Activated CD8-positive, alpha-beta T cell treated with anti-CD3 and anti-CD28 coated beads for 36 hours (primary cell): Measurements from ENCODE around the gene CNTLN. TPM values are rescaled to one million over a fixed set of nuclear protein-coding genes. Genes with fewer than 3 reads are reported as not detected.

Experiments
- ATAC-seq: fragments of 200-7000 bp; cut with Tn5 transposase; one replicate; pipeline ENCODE4 v1.10.0; 2021; ENCODE audit warnings: mild to moderate bottlenecking, moderate library complexity
- CTCF ChIA-PET: fragments of 350-600 bp; sonication (Branson Sonifier 250); formaldehyde crosslinking; loops from one replicate; lab custom pipeline; 2021; ENCODE audit warnings: antibody characterized with exemption; lab: Charles Lee
- POLR2A ChIA-PET: fragments of 350-600 bp; sonication (Branson Sonifier 250); formaldehyde crosslinking; loops from one replicate; lab custom pipeline; 2021; ENCODE audit warnings: antibody characterized with exemption; lab: Charles Lee
- DNase-seq: peaks from one replicate; pipeline ENCODE4 v3.0.0-alpha.2; 2020
- H3K27ac Mint-ChIP-seq: one replicate; pipeline ENCODE4 v1.8.0; 2021; ENCODE audit warnings: mild to moderate bottlenecking, mixed read lengths
- H3K27me3 Mint-ChIP-seq: one replicate; pipeline ENCODE4 v1.8.0; 2021; ENCODE audit warnings: mixed read lengths
- H3K36me3 Mint-ChIP-seq: one replicate; pipeline ENCODE4 v1.8.0; 2021; ENCODE audit warnings: low read depth, mixed read lengths
- H3K4me1 Mint-ChIP-seq: one replicate; pipeline ENCODE4 v1.8.0; 2021; ENCODE audit warnings: low read depth, mixed read lengths
- H3K4me3 Mint-ChIP-seq: one replicate; pipeline ENCODE4 v1.8.0; 2021; ENCODE audit warnings: mild to moderate bottlenecking, moderate library complexity, mixed read lengths
- H3K9me3 Mint-ChIP-seq: one replicate; pipeline ENCODE4 v1.8.0; 2021; ENCODE audit warnings: mixed read lengths
- CTCF ChIP-seq: fragments of 200-600 bp; IDR thresholded peaks from one replicate; pipeline ENCODE4 v1.8.0; 2022; ENCODE audit warnings: antibody characterized with exemption, mild to moderate bottlenecking
- intact Hi-C: fragments of 100-400 bp; cut with micrococcal nuclease; formaldehyde crosslinking; loops from one replicate; pipeline ENCODE4 v1.10.0; 2022
- total RNA-seq, 2 experiments: library from RNA; stranded (reverse); gene quantifications; one replicate each; pipeline ENCODE4 v1.2.3, GENCODE V29; 2021

The CNTLN gene
- under 1 TPM; 0.40 to 0.43 TPM for total RNA-seq

DNA sequence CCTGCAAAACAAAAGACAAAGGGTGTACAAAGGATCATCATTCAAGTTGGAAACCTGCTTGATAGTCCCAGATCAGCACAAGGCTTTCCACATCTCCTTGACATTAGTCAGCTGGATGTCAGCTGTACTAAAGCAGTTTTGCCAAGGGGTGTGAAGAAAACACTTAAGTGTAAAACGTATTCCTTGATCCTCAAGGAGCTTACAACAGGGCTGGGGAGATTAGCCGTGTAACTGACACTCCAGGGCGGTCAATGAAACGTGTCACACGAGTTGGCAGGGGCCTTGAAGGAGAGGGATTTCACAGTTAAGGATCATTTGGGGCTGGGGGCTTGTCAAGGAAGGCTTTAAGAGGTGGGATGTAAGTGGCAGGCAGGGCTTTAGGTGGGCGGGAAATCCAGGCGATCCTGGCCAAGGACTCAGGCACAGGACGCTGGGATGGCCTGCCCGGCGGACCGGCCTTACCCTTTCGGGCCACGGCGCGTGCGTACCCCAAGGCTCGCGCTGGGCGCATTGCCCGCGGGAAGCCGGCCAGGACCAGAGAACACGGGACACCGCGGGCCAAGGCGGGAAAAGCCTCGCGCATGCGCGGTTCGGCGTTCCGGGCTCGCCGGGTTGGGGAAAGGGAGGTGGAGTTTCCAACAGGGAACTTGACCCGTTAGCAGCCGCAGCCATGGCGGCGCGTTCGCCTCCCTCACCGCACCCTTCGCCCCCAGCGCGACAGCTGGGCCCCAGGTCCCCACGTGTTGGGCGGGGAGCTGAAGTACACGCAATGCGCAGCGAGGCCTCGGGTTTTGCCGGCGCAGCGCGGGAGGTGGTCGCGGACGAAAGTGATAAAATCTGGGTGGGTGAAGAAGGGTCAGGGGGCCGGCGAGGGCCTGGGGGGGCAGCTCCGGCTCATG, at the start of gene CNTLN:
TSS of gene CNTLN (plus strand) at position 645 of the 899 bp plus-strand sequence. CDS start at position 671, 26 bp downstream.
- POLR2A ChIA-PET: interaction anchor here (0.7 kb wide), 1 partner anchor 302 kb away, joined by 4 read pairs; no protein-coding TSS in a partner anchor
- H3K27me3 Mint-ChIP-seq: peaks cover 33% of the 10 kb centered on the region

GRCh38 chr9:17088566-17088965, 46.3 kb upstream of the CNTLN start:
- no peaks in the 10 kb centered on the region for H3K9me3 Mint-ChIP-seq
- ATAC-seq: no peak
- no peak for TF ChIP-seq CTCF
- DNase-seq: no peak
- H3K27me3 Mint-ChIP-seq: no peaks in the 10 kb centered on the region
- ChIA-PET CTCF (no interaction called here), POLR2A (no interaction called here)
- no peak overlapping the region for H3K27ac Mint-ChIP-seq
- no peak overlapping the region for H3K4me3 Mint-ChIP-seq
- no peaks in the 10 kb centered on the region for H3K36me3 Mint-ChIP-seq
- intact Hi-C loops: no loop called here
- no peaks in the 10 kb centered on the region for H3K4me1 Mint-ChIP-seq

More for the DNA sequence above, at the start of gene CNTLN:
- Mint-ChIP-seq H3K36me3 (peaks cover 2% of the 10 kb centered on the region), H3K27ac (no peak within 1 kb of the TSS), H3K9me3 (no peaks in the 10 kb centered on the region), H3K4me3 (peak within 1 kb of the TSS; percentile 62), H3K4me1 (peaks cover 8% of the 10 kb centered on the region)
- ATAC-seq: peak; percentile 45
- peak; percentile 37 for DNase-seq
- TF ChIP-seq CTCF: no peak
- intact Hi-C loops: no loop called here
- CTCF ChIA-PET: no interaction called here

- Mint-ChIP-seq H3K36me3 (no peaks in the 10 kb centered on the region), H3K4me3 (no peak overlapping the region), H3K27ac (no peak overlapping the region), H3K27me3 (no peaks in the 10 kb centered on the region), H3K4me1 (no peaks in the 10 kb centered on the region), H3K9me3 (no peaks in the 10 kb centered on the region)
- POLR2A ChIA-PET: no interaction called here
- CTCF ChIA-PET: no interaction called here
- intact Hi-C loops: no loop called here
- DNase-seq (no peak), ATAC-seq (no peak)
- no peak for TF ChIP-seq CTCF
Measured at GRCh38 chr9:17090041-17090440, 44.8 kb upstream of the CNTLN start.

- DNase-seq: no peak
Measured at GRCh38 chr9:17116400-17116837, 18.4 kb upstream of the CNTLN start.

More at GRCh38 chr9:17116400-17116837, 18.4 kb upstream of the CNTLN start:
- ATAC-seq: no peak
- Mint-ChIP-seq H3K27me3 (no peaks in the 10 kb centered on the region), H3K4me3 (no peak overlapping the region), H3K36me3 (no peaks in the 10 kb centered on the region), H3K9me3 (peaks cover 1% of the 10 kb centered on the region), H3K27ac (no peak overlapping the region), H3K4me1 (no peaks in the 10 kb centered on the region)
- intact Hi-C loops: loop anchor here (5.0 kb wide), 1 partner anchor 346 kb away; no protein-coding TSS in a partner anchor
- CTCF ChIA-PET: interaction anchor here (0.7 to 3.1 kb wide), 6 partner anchors 8 to 347 kb away, joined by 3 to 12 read pairs (median 4); no protein-coding TSS in a partner anchor
- POLR2A ChIA-PET: no interaction called here
- peak; percentile 63 for TF ChIP-seq CTCF
